SU-DHL-6 (cell line): ENCODE results near the gene TRA2B.

ENCODE experiments used
- H2AFZ ChIP-seq: fragments of 200-600 bp; sonication (generic); 2 replicates; pipeline ENCODE4 v1.6.1; 2014; ENCODE audit warnings: low read depth, mild to moderate bottlenecking, moderate library complexity, mixed read lengths, antibody characterized with exemption, low read length; ENCODE audit not compliant: severe bottlenecking
- H3F3A ChIP-seq: fragments of 200-600 bp; shearing (Covaris generic); 2 replicates; pipeline ENCODE4 v1.6.0; 2016; ENCODE audit warnings: antibody characterized with exemption, mild to moderate bottlenecking; ENCODE audit not compliant: insufficient read depth
- H3K27ac ChIP-seq: fragments of 200-600 bp; sonication (generic); 2 replicates; pipeline ENCODE4 v1.5.1; 2016; ENCODE audit warnings: low read depth, mild to moderate bottlenecking, low read length, moderate library complexity, mixed read lengths
- H3K27me3 ChIP-seq: fragments of 200-600 bp; sonication (generic), shearing (Covaris generic); 2 replicates; pipeline ENCODE4 v1.6.0; 2014; ENCODE audit warnings: mild to moderate bottlenecking, low read length
- H3K36me3 ChIP-seq: fragments of 200-600 bp; sonication (generic); 2 replicates; pipeline ENCODE4 v1.6.1; 2014; ENCODE audit warnings: mild to moderate bottlenecking, low read length, mixed read lengths
- H3K4me2 ChIP-seq: fragments of 300-600, 200-600 bp; shearing (Covaris generic), sonication (generic); 2 replicates; pipeline ENCODE4 v1.6.0; 2014; ENCODE audit warnings: low read length, low read depth, mild to moderate bottlenecking; ENCODE audit not compliant: poor library complexity, severe bottlenecking
- H3K4me3 ChIP-seq: fragments of 200-600 bp; sonication (generic); 2 replicates; pipeline ENCODE4 v1.5.1; 2014; ENCODE audit warnings: antibody characterized with exemption, low read length, mild to moderate bottlenecking, mixed read lengths; ENCODE audit not compliant: insufficient read depth, poor library complexity, severe bottlenecking
- H3K79me2 ChIP-seq: fragments of 200-600 bp; sonication (generic); 2 replicates; pipeline ENCODE4 v1.6.1; 2014; ENCODE audit warnings: mild to moderate bottlenecking, low read length, moderate library complexity; ENCODE audit not compliant: insufficient read depth
- H3K9ac ChIP-seq: fragments of 200-600 bp; sonication (generic); 2 replicates; pipeline ENCODE4 v1.7.0; 2014; ENCODE audit warnings: mild to moderate bottlenecking, low read length
- H3K9me2 ChIP-seq: fragments of 200-600 bp; sonication (generic); replicated peaks from 2 replicates; pipeline ENCODE4 v1.6.1; 2014; ENCODE audit warnings: low read length; ENCODE audit not compliant: insufficient read depth
- H3K9me3 ChIP-seq: fragments of 200-600 bp; sonication (generic); 2 replicates; pipeline ENCODE4 v1.6.1; 2014; ENCODE audit warnings: low read length, mixed read lengths; ENCODE audit not compliant: insufficient read depth
- H4K20me1 ChIP-seq: fragments of 200-600 bp; sonication (generic); 2 replicates; pipeline ENCODE4 v1.6.1; 2014; ENCODE audit warnings: low read depth, mild to moderate bottlenecking, antibody characterized with exemption, low read length, moderate library complexity, mixed read lengths
- EZH2phosphoT487 ChIP-seq: fragments of 200-600 bp; sonication (generic), shearing (Covaris generic); conservative IDR thresholded peaks from 2 replicates; pipeline ENCODE4 v1.6.1; 2018; ENCODE audit warnings: mild to moderate bottlenecking, antibody characterized with exemption, low read length, moderate library complexity, mixed read lengths
- TF ChIP-seq, protein P1 (sequence below): fragments of 200-600 bp; sonication (generic); IDR thresholded peaks from one replicate; pipeline ENCODE4 v1.5.1; 2017; ENCODE audit warnings: antibody characterized with exemption, mild to moderate bottlenecking, low read length, moderate library complexity; ENCODE audit not compliant: insufficient read depth, poor library complexity, severe bottlenecking

The TRA2B gene

DNA sequence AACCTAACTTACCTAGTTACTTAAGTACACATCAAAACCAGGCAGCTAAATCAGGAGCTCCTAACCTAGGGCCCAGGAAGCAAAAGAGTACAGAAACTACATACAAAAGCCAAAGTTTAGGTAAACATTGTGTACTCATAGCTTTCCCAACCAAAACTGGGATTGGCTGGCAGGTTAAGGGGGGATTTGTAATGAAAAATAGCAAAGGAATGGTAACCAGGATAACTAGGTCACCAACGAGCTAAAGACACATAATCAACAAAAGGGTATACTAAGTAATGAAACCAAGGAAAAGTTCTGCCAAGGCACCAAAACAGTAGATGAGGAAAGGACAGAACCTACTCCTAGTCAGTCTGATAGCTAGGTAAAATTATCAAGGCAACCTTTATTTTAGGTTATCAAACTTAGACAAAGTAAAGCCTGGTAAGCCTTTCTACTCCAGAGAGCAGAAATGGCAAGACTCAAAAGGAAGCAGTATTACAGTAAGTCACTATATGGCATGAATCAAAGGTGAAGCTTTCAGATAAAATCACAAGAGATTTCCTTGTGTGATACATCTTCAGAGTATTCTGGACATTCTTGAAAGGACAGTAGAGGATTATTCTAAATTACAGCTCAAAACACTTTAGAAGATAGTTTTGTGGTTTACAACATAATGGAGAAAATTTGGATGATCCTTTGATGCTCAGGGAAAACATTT, 10.2 kb downstream of the TRA2B start:
- Histone ChIP-seq H3K4me3 (no peak overlapping the region), H3K27ac (no peak overlapping the region), H2AFZ (no peak overlapping the region), H3K9ac (no peak overlapping the region), H3F3A (peaks cover 71% of the 10 kb centered on the region), H3K4me2 (peak overlapping the region; percentile 2), H3K9me2 (no peaks in the 10 kb centered on the region), H3K9me3 (no peaks in the 10 kb centered on the region), H4K20me1 (peaks cover 100% of the 10 kb centered on the region), H3K27me3 (no peaks in the 10 kb centered on the region), H3K36me3 (peaks cover 95% of the 10 kb centered on the region), H3K79me2 (peaks cover 100% of the 10 kb centered on the region)
- no peak for TF ChIP-seq EZH2phosphoT487
- TF ChIP-seq, protein P1, sequence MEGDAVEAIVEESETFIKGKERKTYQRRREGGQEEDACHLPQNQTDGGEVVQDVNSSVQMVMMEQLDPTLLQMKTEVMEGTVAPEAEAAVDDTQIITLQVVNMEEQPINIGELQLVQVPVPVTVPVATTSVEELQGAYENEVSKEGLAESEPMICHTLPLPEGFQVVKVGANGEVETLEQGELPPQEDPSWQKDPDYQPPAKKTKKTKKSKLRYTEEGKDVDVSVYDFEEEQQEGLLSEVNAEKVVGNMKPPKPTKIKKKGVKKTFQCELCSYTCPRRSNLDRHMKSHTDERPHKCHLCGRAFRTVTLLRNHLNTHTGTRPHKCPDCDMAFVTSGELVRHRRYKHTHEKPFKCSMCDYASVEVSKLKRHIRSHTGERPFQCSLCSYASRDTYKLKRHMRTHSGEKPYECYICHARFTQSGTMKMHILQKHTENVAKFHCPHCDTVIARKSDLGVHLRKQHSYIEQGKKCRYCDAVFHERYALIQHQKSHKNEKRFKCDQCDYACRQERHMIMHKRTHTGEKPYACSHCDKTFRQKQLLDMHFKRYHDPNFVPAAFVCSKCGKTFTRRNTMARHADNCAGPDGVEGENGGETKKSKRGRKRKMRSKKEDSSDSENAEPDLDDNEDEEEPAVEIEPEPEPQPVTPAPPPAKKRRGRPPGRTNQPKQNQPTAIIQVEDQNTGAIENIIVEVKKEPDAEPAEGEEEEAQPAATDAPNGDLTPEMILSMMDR = no peak

DNA sequence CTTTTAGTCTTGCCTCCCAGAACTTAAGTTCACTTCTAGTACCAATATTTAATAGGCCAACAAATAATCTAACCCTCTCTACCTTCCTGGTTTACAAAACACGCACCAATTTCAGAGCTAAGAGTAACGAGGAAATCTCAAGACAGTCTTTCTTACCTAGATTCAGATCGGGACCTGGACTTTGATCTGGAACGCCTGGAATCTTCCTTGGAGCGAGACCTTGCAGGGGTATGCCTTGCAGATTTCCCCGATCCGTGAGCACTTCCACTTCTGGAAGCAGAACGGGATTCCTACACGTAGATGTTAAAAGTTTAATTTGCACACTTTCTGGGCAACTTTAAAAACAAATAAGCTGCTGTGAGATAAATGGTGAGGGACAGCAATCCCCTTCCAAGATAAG, 11.4 kb downstream of the TRA2B start:
- H3K9me3 ChIP-seq = no peaks in the 10 kb centered on the region
- no peak overlapping the region for H2AFZ ChIP-seq
- H3K9ac ChIP-seq = no peak overlapping the region
- peaks cover 70% of the 10 kb centered on the region for H3F3A ChIP-seq
- no peaks in the 10 kb centered on the region for H3K27me3 ChIP-seq
- peaks cover 100% of the 10 kb centered on the region for H3K79me2 ChIP-seq
- no peak overlapping the region for H3K27ac ChIP-seq
- peaks cover 100% of the 10 kb centered on the region for H4K20me1 ChIP-seq
- peaks cover 97% of the 10 kb centered on the region for H3K36me3 ChIP-seq
- no peaks in the 10 kb centered on the region for H3K9me2 ChIP-seq
- no peak overlapping the region for H3K4me2 ChIP-seq
- TF ChIP-seq EZH2phosphoT487 = no peak
- TF ChIP-seq, protein P1 = no peak
- H3K4me3 ChIP-seq = no peak overlapping the region

DNA sequence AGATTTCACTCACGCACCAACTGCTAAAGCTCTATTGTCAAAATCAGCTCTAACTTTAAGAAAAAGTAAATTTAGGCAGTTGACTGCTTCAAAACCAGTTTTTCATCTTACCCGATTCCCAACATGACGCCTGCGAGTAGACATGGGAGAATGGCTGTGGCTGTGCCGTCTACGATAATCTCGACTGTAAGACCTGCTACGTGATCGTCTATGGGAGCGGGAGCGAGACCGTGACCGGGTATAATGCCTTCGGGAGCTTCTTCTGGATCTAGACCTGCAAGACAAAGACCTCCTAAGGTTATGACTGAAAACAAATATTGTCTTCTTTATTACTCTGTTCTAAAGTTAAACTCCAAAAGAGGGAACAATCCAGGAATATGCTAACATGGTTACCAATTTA, 12.5 kb downstream of the TRA2B start:
- H3K36me3 ChIP-seq = peaks cover 97% of the 10 kb centered on the region
- no peak overlapping the region for H3K27ac ChIP-seq
- H3K9ac ChIP-seq = no peak overlapping the region
- peaks cover 100% of the 10 kb centered on the region for H4K20me1 ChIP-seq
- H3K79me2 ChIP-seq = peaks cover 94% of the 10 kb centered on the region
- no peak overlapping the region for H3K4me2 ChIP-seq
- no peaks in the 10 kb centered on the region for H3K27me3 ChIP-seq
- TF ChIP-seq, protein P1 = no peak
- TF ChIP-seq EZH2phosphoT487 = no peak
- H3F3A ChIP-seq = peaks cover 75% of the 10 kb centered on the region
- H3K9me3 ChIP-seq = no peaks in the 10 kb centered on the region
- H3K9me2 ChIP-seq = no peaks in the 10 kb centered on the region
- H2AFZ ChIP-seq = no peak overlapping the region
- no peak overlapping the region for H3K4me3 ChIP-seq
